Peyer's patch (tissue), 4 donors: ENCODE measurements around the gene MRPL45. TPM values are rescaled to one million over a fixed set of nuclear protein-coding genes. Genes with fewer than 3 reads are reported as not detected.
A peak's percentile ranks its signal among the peaks of the same experiment; 100 is the strongest.
"Not testable (repeated sequence)": the region's sequence is repeated elsewhere in the genome, so short reads cannot be mapped to it uniquely, and the experiment has no call there.

Experiments
- DNase-seq, 3 donors: peaks; one replicate each; pipeline ENCODE4 v3.0.0-alpha.2; 2017 to 2019
- H3K27ac ChIP-seq, 4 donors: fragments of 200-600 bp; sonication (generic); one replicate each; pipeline ENCODE4 v1.5.1; 2016 to 2019
- H3K27me3 ChIP-seq, 2 donors: fragments of 200-600 bp; sonication (generic); one replicate each; pipeline ENCODE4 v1.5.1; 2019
- H3K36me3 ChIP-seq, 3 donors: fragments of 200-600 bp; sonication (generic); one replicate each; pipeline ENCODE4 v1.5.1; 2016 to 2019
- H3K4me1 ChIP-seq, 4 donors: fragments of 200-600 bp; sonication (generic); one replicate each; pipeline ENCODE4 v1.5.1; 2016 to 2019
- H3K4me3 ChIP-seq, 4 donors: fragments of 200-600 bp; sonication (generic); 1 replicate in 3 of 4; 2 replicates in 1 of 4; pipeline ENCODE4 v1.5.1; 2016 to 2019; ENCODE audit warnings: mild to moderate bottlenecking in 1 of 4
- H3K9me3 ChIP-seq, 4 donors: fragments of 200-600 bp; sonication (generic); one replicate each; pipeline ENCODE4 v1.5.1; 2016 to 2019; ENCODE audit warnings: mild to moderate bottlenecking in 1 of 4
- CTCF ChIP-seq, 6 experiments: fragments of 450-650 bp in 4 of 6; fragments of 200-600 bp in 2 of 6; sonication (generic) in 1 of 6; IDR thresholded peaks; one replicate each; pipeline ENCODE4 v1.5.1; 2017 to 2019; ENCODE audit warnings: antibody characterized with exemption in 6 of 6, mild to moderate bottlenecking in 3 of 6, moderate library complexity in 1 of 6
- POLR2A ChIP-seq, 2 donors: fragments of 450-650 bp; IDR thresholded peaks; one replicate each; pipeline ENCODE4 v1.5.1; 2017; ENCODE audit warnings: antibody characterized with exemption in 2 of 2, mild to moderate bottlenecking in 2 of 2, moderate library complexity in 2 of 2
- total RNA-seq, 4 donors: library from RNA; depleted of rRNA; stranded (reverse); fragments of >200 nt; gene quantifications; one replicate each; pipeline ENCODE4 v1.1.0, GENCODE V29; 2016

MRPL45 gene
- total RNA-seq, 4 donors from 2014 or later: 6.6 to 23.8 (median 17.8) TPM

DNA sequence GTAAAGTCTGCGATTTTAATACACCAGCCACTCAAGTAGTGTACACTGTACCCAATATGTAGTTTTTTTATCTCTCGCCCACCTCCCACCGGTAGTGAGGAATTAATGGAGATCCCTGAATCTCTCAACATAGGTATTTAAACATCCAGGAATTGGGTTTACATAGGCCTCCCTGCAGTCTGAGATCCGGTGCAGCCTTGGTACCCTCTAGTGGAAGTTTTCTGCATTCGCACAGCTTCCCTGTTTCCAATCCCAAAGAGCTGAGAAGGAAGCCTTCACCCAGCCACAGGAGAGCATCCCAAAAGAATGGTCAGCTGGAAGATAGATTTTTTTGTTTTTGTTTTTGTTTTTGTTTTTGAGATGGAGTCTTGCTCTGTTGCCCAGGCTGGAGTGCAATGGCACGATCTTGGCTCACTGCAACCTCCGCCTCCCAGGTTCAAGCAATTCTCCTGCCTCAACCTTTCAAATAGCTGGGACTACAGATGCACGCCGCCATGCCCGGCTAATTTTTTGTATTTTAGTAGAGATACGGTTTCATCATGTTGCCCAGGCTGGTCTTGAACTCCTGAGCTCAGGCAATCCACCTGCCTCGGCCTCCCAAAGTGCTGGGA is 8.6 kb upstream of the MRPL45 start:
- not testable (repeated sequence) for H3K4me1 ChIP-seq, DNase-seq
- peak in 4 of 6 experiments; percentile 16 to 48 (median 22) for TF ChIP-seq CTCF (IDR thresholded peaks at IDR 0.05)

GRCh38 chr17:38289760-38290159 is 7.2 kb upstream of the MRPL45 start:
- not testable (repeated sequence) for H3K9me3 ChIP-seq, H3K4me1 ChIP-seq, H3K27ac ChIP-seq, H3K4me3 ChIP-seq, H3K36me3 ChIP-seq, DNase-seq, H3K27me3 ChIP-seq

More for the DNA sequence above, 8.6 kb upstream of the MRPL45 start:
- not testable (repeated sequence) for H3K27me3 ChIP-seq, H3K4me3 ChIP-seq, H3K36me3 ChIP-seq, H3K9me3 ChIP-seq, H3K27ac ChIP-seq

- H3K36me3 ChIP-seq: peaks cover 0 to 13% (median 0%) of the 10 kb centered on the region in 3 donors
- not testable (repeated sequence) for H3K9me3 ChIP-seq, H3K27me3 ChIP-seq, DNase-seq, H3K4me1 ChIP-seq, H3K4me3 ChIP-seq
- peak overlapping the region in 3 of 4 donors; percentile 46 to 77 (median 62) for H3K27ac ChIP-seq
Observed at GRCh38 chr17:38295602-38296365, 1.2 kb upstream of the MRPL45 start.

DNA sequence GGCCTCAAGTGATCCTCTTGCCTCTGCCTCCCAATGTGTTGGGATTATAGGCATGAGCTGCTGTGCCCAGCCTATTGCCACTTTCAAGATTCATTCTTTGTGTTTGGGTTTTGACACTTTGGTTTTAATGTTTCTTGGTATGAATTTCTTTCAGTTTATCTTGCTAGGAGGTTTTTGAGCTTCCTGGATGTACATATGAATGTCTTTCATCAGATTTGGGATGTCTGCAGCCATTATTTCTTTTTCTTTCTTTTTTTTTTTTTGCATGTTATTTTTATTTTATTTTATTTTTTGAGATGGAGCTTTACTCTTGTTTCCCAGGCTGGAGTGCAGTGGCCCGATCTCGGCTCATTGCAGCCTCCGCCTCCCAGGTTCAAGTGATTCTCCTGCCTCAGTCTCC is 18.5 kb downstream of the MRPL45 start:
- Histone ChIP-seq H3K27ac (no peak overlapping the region), H3K4me3 (no peak overlapping the region), H3K27me3 (no peaks in the 10 kb centered on the region), H3K36me3 (peaks cover 0 to 17% (median 0%) of the 10 kb centered on the region in 3 donors), H3K9me3 (no peaks in the 10 kb centered on the region), H3K4me1 (no peaks in the 10 kb centered on the region)
- DNase-seq: no peak
- no peak for TF ChIP-seq POLR2A (IDR thresholded peaks at IDR 0.05)
- no peak for TF ChIP-seq CTCF (IDR thresholded peaks at IDR 0.05)

GRCh38 chr17:38317081-38317480 is 20.1 kb downstream of the MRPL45 start:
- peaks cover 0 to 29% (median 0%) of the 10 kb centered on the region in 3 donors for H3K36me3 ChIP-seq
- no peak overlapping the region for H3K27ac ChIP-seq
- no peak for TF ChIP-seq CTCF (IDR thresholded peaks at IDR 0.05)
- no peak for TF ChIP-seq POLR2A (IDR thresholded peaks at IDR 0.05)
- no peaks in the 10 kb centered on the region for H3K4me1 ChIP-seq
- DNase-seq: no peak
- H3K4me3 ChIP-seq: no peak overlapping the region
- no peaks in the 10 kb centered on the region for H3K27me3 ChIP-seq
- H3K9me3 ChIP-seq: no peaks in the 10 kb centered on the region

DNA sequence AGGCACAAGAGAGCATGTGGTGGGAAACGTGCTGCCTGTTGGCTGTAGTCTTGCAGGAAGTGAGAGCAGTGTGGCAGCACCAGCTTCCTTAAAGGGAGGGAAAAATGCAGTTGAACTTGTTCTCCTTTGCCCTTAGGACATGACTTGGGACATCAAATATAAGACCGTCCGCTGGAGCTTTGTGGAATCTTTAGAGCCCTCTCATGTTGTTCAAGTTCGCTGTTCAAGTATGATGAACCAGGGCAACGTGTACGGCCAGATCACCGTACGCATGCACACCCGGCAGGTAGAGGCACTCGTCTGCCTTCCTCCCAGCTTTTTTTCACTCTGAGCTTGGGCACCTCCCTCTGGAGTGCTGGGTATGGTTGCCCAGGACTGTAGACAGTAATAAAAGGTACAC is 23.5 kb downstream of the MRPL45 start:
- Histone ChIP-seq H3K4me1 (no peaks in the 10 kb centered on the region), H3K27me3 (no peaks in the 10 kb centered on the region), H3K27ac (no peak overlapping the region), H3K4me3 (no peak overlapping the region), H3K36me3 (peaks cover 0 to 47% (median 0%) of the 10 kb centered on the region in 3 donors), H3K9me3 (no peaks in the 10 kb centered on the region)
- TF ChIP-seq CTCF (IDR thresholded peaks at IDR 0.05) (no peak), POLR2A (IDR thresholded peaks at IDR 0.05) (no peak)
- no peak for DNase-seq
